ENCODE data around the gene ZNF830. TPM values are rescaled to one million over a fixed set of nuclear protein-coding genes. Genes with fewer than 3 reads are reported as not detected.

The ZNF830 gene
- total RNA-seq, 2 donors from 2014 or later, result 18.5 to 23.3 TPM

GRCh38 chr17:34993031-34993430 is 31.7 kb downstream of the ZNF830 start:
- Mint-ChIP-seq H3K36me3 (ENCODE audit: low read depth) (peaks cover 91% of the 10 kb centered on the region), H3K4me3 (no peak overlapping the region), H3K4me1 (peaks cover 7% of the 10 kb centered on the region), H3K9me3 (no peaks in the 10 kb centered on the region), H3K27ac (no peak overlapping the region), H3K27me3 (ENCODE audit: insufficient read depth) (no peaks in the 10 kb centered on the region)
- Histone ChIP-seq H3K9ac (ENCODE audit: extremely low read depth, low read length, poor library complexity, severe bottlenecking) (no peak overlapping the region), H3K4me3 (ENCODE audit: low read length) (no peak overlapping the region), H3K27ac (ENCODE audit: low read depth, low read length) (no peak overlapping the region), H3K36me3 (ENCODE audit: control insufficient read depth, insufficient read depth, low read length) (peaks cover 98% of the 10 kb centered on the region), H3K9me3 (ENCODE audit: control insufficient read depth, low read length) (no peaks in the 10 kb centered on the region), H3K4me1 (ENCODE audit: control insufficient read depth, insufficient read depth, low read length) (no peaks in the 10 kb centered on the region), H3K27me3 (ENCODE audit: control insufficient read depth, insufficient read depth, low read length, poor library complexity, severe bottlenecking) (no peaks in the 10 kb centered on the region)
- 88 to 100% methylated on average over 2 of the region's 2 CpGs for WGBS, 2 experiments (ENCODE audit: insufficient coverage in 1 of 2, insufficient read length in 1 of 2)
- no peak for TF ChIP-seq CTCF (conservative IDR thresholded peaks at IDR 0.05)
- DNase-seq, result no peak

DNA sequence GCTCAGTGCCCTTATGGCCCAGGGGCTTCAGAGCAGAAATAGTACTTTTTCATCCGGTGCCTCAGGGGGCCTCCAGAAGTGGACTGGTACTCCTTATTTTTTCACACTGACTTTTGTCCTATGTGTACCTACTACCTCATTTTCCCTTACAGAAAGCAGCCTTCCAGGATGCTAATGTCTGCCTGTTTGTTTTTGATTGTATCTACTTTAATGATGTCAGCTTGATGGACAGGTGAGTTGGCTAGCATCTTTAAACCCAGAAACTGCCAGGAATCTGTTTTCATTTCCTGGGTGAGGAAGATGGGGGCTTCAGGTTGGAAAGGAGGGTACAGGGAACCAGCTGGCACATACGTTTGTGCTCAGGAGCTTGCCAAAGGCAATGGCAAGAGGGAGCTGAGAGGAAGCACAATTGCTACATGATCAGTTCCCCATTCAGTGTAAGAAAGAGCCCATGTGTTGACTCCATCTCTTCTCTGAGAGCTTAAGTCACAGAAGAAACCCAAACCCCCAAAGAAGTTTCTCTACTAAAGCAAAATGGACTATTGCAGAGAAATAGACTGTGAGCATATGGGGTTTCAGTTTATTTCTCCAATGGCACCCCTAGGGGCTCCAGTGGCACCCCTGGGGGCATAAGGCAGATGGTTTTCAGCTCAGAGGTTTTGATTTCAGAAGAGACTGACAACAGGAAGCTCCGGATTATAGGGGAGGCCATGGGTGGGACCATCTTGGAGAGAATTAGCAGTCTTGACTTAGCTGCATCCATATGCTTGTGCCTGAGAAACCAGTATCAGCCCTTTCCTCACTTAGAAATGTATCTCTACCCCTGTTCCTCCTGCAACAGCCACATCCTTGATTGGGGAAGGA is 35.3 kb downstream of the ZNF830 start:
- Histone ChIP-seq H3K9ac (ENCODE audit: extremely low read depth, low read length, poor library complexity, severe bottlenecking) (no peak overlapping the region), H3K4me3 (ENCODE audit: low read length) (no peak overlapping the region), H3K36me3 (ENCODE audit: control insufficient read depth, insufficient read depth, low read length) (peaks cover 97% of the 10 kb centered on the region), H3K27ac (ENCODE audit: low read depth, low read length) (no peak overlapping the region), H3K4me1 (ENCODE audit: control insufficient read depth, insufficient read depth, low read length) (no peaks in the 10 kb centered on the region), H3K27me3 (ENCODE audit: control insufficient read depth, insufficient read depth, low read length, poor library complexity, severe bottlenecking) (no peaks in the 10 kb centered on the region), H3K9me3 (ENCODE audit: control insufficient read depth, low read length) (no peaks in the 10 kb centered on the region)
- WGBS, 2 experiments (ENCODE audit: insufficient coverage in 1 of 2, insufficient read length in 1 of 2), result 87 to 100% methylated on average over 2 to 3 of the region's 3 CpGs
- Mint-ChIP-seq H3K4me3 (no peak overlapping the region), H3K36me3 (ENCODE audit: low read depth) (peaks cover 90% of the 10 kb centered on the region), H3K4me1 (no peaks in the 10 kb centered on the region), H3K27ac (no peak overlapping the region), H3K27me3 (ENCODE audit: insufficient read depth) (no peaks in the 10 kb centered on the region), H3K9me3 (no peaks in the 10 kb centered on the region)
- no peak for DNase-seq
- no peak for TF ChIP-seq CTCF (conservative IDR thresholded peaks at IDR 0.05)

DNA sequence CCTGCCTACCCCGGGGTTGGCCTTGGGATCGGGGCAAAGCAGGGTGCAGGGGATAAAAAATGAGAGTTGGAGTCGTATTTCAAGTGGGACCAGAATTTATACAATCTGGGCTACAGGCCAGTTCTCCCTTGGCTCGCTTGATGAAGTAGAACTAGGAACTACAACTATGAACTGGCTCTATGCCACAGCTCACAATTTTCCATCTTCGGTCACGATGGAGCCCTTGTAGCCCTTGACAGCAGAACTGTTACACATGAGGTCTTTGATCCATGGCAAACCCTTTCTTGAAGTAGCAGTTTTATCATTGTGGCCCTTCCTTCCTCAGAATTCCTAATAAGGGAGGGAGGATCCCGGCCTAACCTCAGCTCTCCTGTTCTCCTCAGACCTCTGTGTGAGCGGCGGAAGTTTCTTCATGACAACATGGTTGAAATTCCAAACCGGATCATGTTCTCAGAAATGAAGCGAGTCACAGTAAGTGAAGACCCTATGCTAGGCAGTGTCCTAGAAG is 36.1 kb downstream of the ZNF830 start:
- no peaks in the 10 kb centered on the region for H3K4me1 Mint-ChIP-seq
- no peak for DNase-seq
- Histone ChIP-seq H3K27ac (ENCODE audit: low read depth, low read length) (no peak overlapping the region), H3K27me3 (ENCODE audit: control insufficient read depth, insufficient read depth, low read length, poor library complexity, severe bottlenecking) (no peaks in the 10 kb centered on the region), H3K4me1 (ENCODE audit: control insufficient read depth, insufficient read depth, low read length) (no peaks in the 10 kb centered on the region), H3K36me3 (ENCODE audit: control insufficient read depth, insufficient read depth, low read length) (peaks cover 97% of the 10 kb centered on the region), H3K4me3 (ENCODE audit: low read length) (no peak overlapping the region), H3K9ac (ENCODE audit: extremely low read depth, low read length, poor library complexity, severe bottlenecking) (no peak overlapping the region), H3K9me3 (ENCODE audit: control insufficient read depth, low read length) (no peaks in the 10 kb centered on the region)
- peaks cover 90% of the 10 kb centered on the region for H3K36me3 Mint-ChIP-seq (ENCODE audit: low read depth)
- no peaks in the 10 kb centered on the region for H3K27me3 Mint-ChIP-seq (ENCODE audit: insufficient read depth)
- no peaks in the 10 kb centered on the region for H3K9me3 Mint-ChIP-seq
- WGBS, 2 experiments (ENCODE audit: insufficient coverage in 1 of 2, insufficient read length in 1 of 2), result 92 to 98% methylated on average over 9 to 11 of the region's 11 CpGs
- H3K27ac Mint-ChIP-seq, result no peak overlapping the region
- H3K4me3 Mint-ChIP-seq, result no peak overlapping the region
- no peak for TF ChIP-seq CTCF (conservative IDR thresholded peaks at IDR 0.05)

All from endodermal cell (in vitro differentiated cells).